ENCODE measurements around the gene ZNF662.

The ZNF662 gene

GRCh38 chr3:42901073-42901415, 4.9 kb upstream of the ZNF662 start:
- TF ChIP-seq GATA2 (IDR thresholded peaks at IDR 0.05; ENCODE audit: low read depth, low read length) (no peak), GATA3 (IDR thresholded peaks at IDR 0.05; ENCODE audit: low read depth, low read length) (no peak)

GRCh38 chr3:42902257-42902656, 3.7 kb upstream of the ZNF662 start:
- no peak for TF ChIP-seq GATA2 (IDR thresholded peaks at IDR 0.05; ENCODE audit: low read depth, low read length)
- no peak for TF ChIP-seq GATA3 (IDR thresholded peaks at IDR 0.05; ENCODE audit: low read depth, low read length)

- TF ChIP-seq GATA3 (IDR thresholded peaks at IDR 0.05; ENCODE audit: low read depth, low read length): no peak
- no peak for TF ChIP-seq GATA2 (IDR thresholded peaks at IDR 0.05; ENCODE audit: low read depth, low read length)
These were observed 1.9 kb upstream of the ZNF662 start for GRCh38 chr3:42904076-42904475.

GRCh38 chr3:42905740-42906069, 237 bp upstream of the ZNF662 start:
- TF ChIP-seq GATA2 (IDR thresholded peaks at IDR 0.05; ENCODE audit: low read depth, low read length) (no peak), GATA3 (IDR thresholded peaks at IDR 0.05; ENCODE audit: low read depth, low read length) (no peak)

GRCh38 chr3:42906848-42907183, 874 bp downstream of the ZNF662 start:
- TF ChIP-seq GATA3 (IDR thresholded peaks at IDR 0.05; ENCODE audit: low read depth, low read length) (no peak), GATA2 (IDR thresholded peaks at IDR 0.05; ENCODE audit: low read depth, low read length) (no peak)

- TF ChIP-seq GATA2 (IDR thresholded peaks at IDR 0.05; ENCODE audit: low read depth, low read length) (no peak), GATA3 (IDR thresholded peaks at IDR 0.05; ENCODE audit: low read depth, low read length) (no peak)
These were observed 2.7 kb downstream of the ZNF662 start for GRCh38 chr3:42908675-42909074.

GRCh38 chr3:42911551-42911950, 5.6 kb downstream of the ZNF662 start:
- TF ChIP-seq GATA2 (IDR thresholded peaks at IDR 0.05; ENCODE audit: low read depth, low read length): no peak
- no peak for TF ChIP-seq GATA3 (IDR thresholded peaks at IDR 0.05; ENCODE audit: low read depth, low read length)

- TF ChIP-seq GATA2 (IDR thresholded peaks at IDR 0.05; ENCODE audit: low read depth, low read length) (no peak), GATA3 (IDR thresholded peaks at IDR 0.05; ENCODE audit: low read depth, low read length) (no peak)
These were observed 9.0 kb downstream of the ZNF662 start for GRCh38 chr3:42914771-42915515.

GRCh38 chr3:42923606-42924005, 17.7 kb downstream of the ZNF662 start:
- no peak for TF ChIP-seq GATA2 (IDR thresholded peaks at IDR 0.05; ENCODE audit: low read depth, low read length)
- no peak for TF ChIP-seq GATA3 (IDR thresholded peaks at IDR 0.05; ENCODE audit: low read depth, low read length)

- TF ChIP-seq GATA3 (IDR thresholded peaks at IDR 0.05; ENCODE audit: low read depth, low read length) (no peak), GATA2 (IDR thresholded peaks at IDR 0.05; ENCODE audit: low read depth, low read length) (no peak)
These were observed 20.4 kb downstream of the ZNF662 start for GRCh38 chr3:42926310-42926709.

GRCh38 chr3:42934111-42934510, 28.2 kb downstream of the ZNF662 start:
- no peak for TF ChIP-seq GATA3 (IDR thresholded peaks at IDR 0.05; ENCODE audit: low read depth, low read length)
- no peak for TF ChIP-seq GATA2 (IDR thresholded peaks at IDR 0.05; ENCODE audit: low read depth, low read length)

GRCh38 chr3:42934910-42935309, 29.0 kb downstream of the ZNF662 start:
- TF ChIP-seq GATA2 (IDR thresholded peaks at IDR 0.05; ENCODE audit: low read depth, low read length) (no peak), GATA3 (IDR thresholded peaks at IDR 0.05; ENCODE audit: low read depth, low read length) (no peak)

GRCh38 chr3:42935472-42935871, 29.5 kb downstream of the ZNF662 start:
- TF ChIP-seq GATA3 (IDR thresholded peaks at IDR 0.05; ENCODE audit: low read depth, low read length): no peak
- TF ChIP-seq GATA2 (IDR thresholded peaks at IDR 0.05; ENCODE audit: low read depth, low read length): no peak

GRCh38 chr3:42936157-42936981, 30.4 kb downstream of the ZNF662 start:
- no peak for TF ChIP-seq GATA2 (IDR thresholded peaks at IDR 0.05; ENCODE audit: low read depth, low read length)
- no peak for TF ChIP-seq GATA3 (IDR thresholded peaks at IDR 0.05; ENCODE audit: low read depth, low read length)

GRCh38 chr3:42937334-42937733, 31.4 kb downstream of the ZNF662 start:
- TF ChIP-seq GATA3 (IDR thresholded peaks at IDR 0.05; ENCODE audit: low read depth, low read length) (no peak), GATA2 (IDR thresholded peaks at IDR 0.05; ENCODE audit: low read depth, low read length) (no peak)
